GM19397 (cell line): Measurements from ENCODE around the gene KIAA0825.

Experiments used
- ATAC-seq: cut with Tn5 transposase; IDR thresholded peaks from one replicate; pipeline ENCODE4 v1.9.1; 2021; ENCODE audit warnings: mild to moderate bottlenecking, moderate library complexity; ENCODE audit not compliant: unreplicated experiment

The KIAA0825 gene

GRCh38 chr5:94314460-94315131 lies 303.8 kb downstream of the KIAA0825 start:
- no peak for ATAC-seq

GRCh38 chr5:94313696-94314095 lies 304.7 kb downstream of the KIAA0825 start:
- no peak for ATAC-seq

GRCh38 chr5:94313188-94313587 lies 305.2 kb downstream of the KIAA0825 start:
- no peak for ATAC-seq

- ATAC-seq: no peak
Observed at GRCh38 chr5:94312298-94312697, 306.1 kb downstream of the KIAA0825 start.

- ATAC-seq: no peak
Observed at GRCh38 chr5:94310833-94311232, 307.6 kb downstream of the KIAA0825 start.

GRCh38 chr5:94309141-94309540 lies 309.3 kb downstream of the KIAA0825 start:
- no peak for ATAC-seq

GRCh38 chr5:94308442-94308841 lies 310.0 kb downstream of the KIAA0825 start:
- no peak for ATAC-seq

GRCh38 chr5:94304146-94304545 lies 314.3 kb downstream of the KIAA0825 start:
- no peak for ATAC-seq

GRCh38 chr5:94288937-94289336 lies 329.5 kb downstream of the KIAA0825 start:
- no peak for ATAC-seq

- ATAC-seq: no peak
Observed at GRCh38 chr5:94285984-94286383, 332.4 kb downstream of the KIAA0825 start.

- ATAC-seq: no peak
Observed at GRCh38 chr5:94283093-94283492, 335.3 kb downstream of the KIAA0825 start.

GRCh38 chr5:94281236-94281801 lies 337.1 kb downstream of the KIAA0825 start:
- no peak for ATAC-seq

GRCh38 chr5:94276751-94277150 lies 341.7 kb downstream of the KIAA0825 start:
- ATAC-seq: no peak

GRCh38 chr5:94276048-94276447 lies 342.4 kb downstream of the KIAA0825 start:
- ATAC-seq: no peak

- no peak for ATAC-seq
Observed at GRCh38 chr5:94274707-94275106, 343.7 kb downstream of the KIAA0825 start.

GRCh38 chr5:94268226-94268625 lies 350.2 kb downstream of the KIAA0825 start:
- no peak for ATAC-seq

GRCh38 chr5:94267350-94267899 lies 351.0 kb downstream of the KIAA0825 start:
- ATAC-seq: no peak

GRCh38 chr5:94266170-94266569 lies 352.2 kb downstream of the KIAA0825 start:
- no peak for ATAC-seq

- no peak for ATAC-seq
Observed at GRCh38 chr5:94263068-94263467, 355.3 kb downstream of the KIAA0825 start.

- ATAC-seq: no peak
Observed at GRCh38 chr5:94260096-94260495, 358.3 kb downstream of the KIAA0825 start.

- ATAC-seq: no peak
Observed at GRCh38 chr5:94254214-94254613, 364.2 kb downstream of the KIAA0825 start.

- ATAC-seq: no peak
Observed at GRCh38 chr5:94250985-94251384, 367.4 kb downstream of the KIAA0825 start.

GRCh38 chr5:94249430-94249829 lies 369.0 kb downstream of the KIAA0825 start:
- ATAC-seq: no peak
